Measurements from ENCODE around the gene UBXN7.
"Not testable (repeated sequence)": the region's sequence is repeated elsewhere in the genome, so short reads cannot be mapped to it uniquely, and the experiment has no call there.

The UBXN7 gene

DNA sequence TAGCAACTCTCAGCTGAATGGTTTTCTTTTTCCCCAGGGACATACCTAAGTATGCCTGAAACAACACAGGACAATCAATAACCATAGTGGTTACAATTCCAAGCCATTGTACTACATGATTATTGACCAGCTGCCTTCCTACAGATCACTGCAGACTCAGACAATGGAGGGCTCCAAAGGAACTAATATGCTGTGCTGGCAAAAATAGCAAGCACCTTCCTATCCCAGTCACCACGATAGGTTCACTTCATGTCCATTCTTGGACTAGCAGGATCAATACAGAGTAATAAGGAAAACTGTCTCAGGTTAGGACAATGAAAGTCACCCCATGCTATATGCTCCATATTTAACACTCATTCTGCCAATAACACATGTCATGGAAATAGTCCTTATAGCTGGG, 76.6 kb downstream of the UBXN7 start:
- DNase-seq (ENCODE audit: low spot score): no peak

GRCh38 chr3:196354132-196354531, 78.1 kb downstream of the UBXN7 start:
- DNase-seq (ENCODE audit: low spot score): no peak

- no peak for DNase-seq (ENCODE audit: low spot score)
Measured at GRCh38 chr3:196351541-196351940, 80.7 kb downstream of the UBXN7 start.

GRCh38 chr3:196350067-196350466, 82.2 kb downstream of the UBXN7 start:
- DNase-seq (ENCODE audit: low spot score): no peak

DNA sequence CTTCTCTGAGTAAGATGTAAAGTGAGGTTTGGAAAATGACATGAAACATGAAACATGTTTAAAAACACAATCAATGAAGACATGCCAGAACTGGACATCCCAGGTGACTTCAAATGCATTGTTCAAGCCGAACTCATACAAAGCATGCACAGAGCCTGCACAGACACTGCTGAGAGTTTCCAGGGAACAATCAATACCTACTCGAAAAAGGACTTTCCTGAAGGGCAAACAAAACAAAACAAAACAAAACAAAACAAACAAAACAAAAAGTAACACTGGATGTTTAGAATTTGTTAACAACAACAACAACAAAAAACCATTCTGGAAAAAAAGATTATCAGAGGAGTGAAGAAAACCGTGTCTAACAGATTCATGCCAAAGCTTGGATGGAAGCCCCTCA, 83.5 kb downstream of the UBXN7 start:
- DNase-seq (ENCODE audit: low spot score): no peak

DNA sequence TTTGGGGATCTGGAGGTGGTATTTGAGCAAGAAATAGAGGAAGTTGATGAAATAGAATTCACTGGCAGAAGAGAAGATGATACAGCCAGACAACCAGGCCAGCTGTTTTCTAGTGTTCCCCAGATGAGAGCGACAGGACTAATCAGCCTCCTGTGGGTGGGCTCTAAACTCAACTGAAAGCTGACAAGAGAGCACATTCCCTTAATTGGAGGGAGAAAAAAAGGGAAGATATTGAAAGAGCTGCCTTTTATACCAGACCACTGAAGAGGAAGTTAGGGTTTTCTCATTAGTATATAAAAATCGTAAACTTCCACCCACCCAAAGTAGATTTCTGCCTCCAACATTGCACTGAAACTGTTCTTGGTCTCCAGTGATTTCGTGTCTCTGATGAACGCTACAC, 87.6 kb downstream of the UBXN7 start:
- DNase-seq (ENCODE audit: low spot score): peak; percentile 10

DNA sequence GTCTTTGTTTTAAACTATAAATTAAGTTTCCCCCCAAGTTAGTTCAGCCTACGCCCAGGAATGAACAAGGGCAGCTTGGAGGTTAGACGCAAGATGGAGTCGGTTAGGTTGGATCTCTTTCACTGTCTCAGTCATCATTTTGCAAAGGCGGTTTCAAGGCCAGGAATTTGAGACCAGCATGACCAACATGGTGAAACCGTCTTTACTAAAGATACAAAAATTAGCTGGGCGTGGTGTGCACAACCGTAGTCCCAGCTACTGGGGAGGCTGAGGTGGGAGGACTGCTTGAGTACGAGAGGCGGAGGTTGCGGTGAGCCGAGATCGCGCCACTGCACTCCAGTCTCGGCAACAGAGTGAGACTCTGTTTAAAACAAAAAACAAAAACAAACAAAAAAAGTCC, 88.3 kb downstream of the UBXN7 start:
- DNase-seq (ENCODE audit: low spot score): not testable (repeated sequence)

GRCh38 chr3:196341137-196341536, 91.1 kb downstream of the UBXN7 start:
- DNase-seq (ENCODE audit: low spot score): no peak

DNA sequence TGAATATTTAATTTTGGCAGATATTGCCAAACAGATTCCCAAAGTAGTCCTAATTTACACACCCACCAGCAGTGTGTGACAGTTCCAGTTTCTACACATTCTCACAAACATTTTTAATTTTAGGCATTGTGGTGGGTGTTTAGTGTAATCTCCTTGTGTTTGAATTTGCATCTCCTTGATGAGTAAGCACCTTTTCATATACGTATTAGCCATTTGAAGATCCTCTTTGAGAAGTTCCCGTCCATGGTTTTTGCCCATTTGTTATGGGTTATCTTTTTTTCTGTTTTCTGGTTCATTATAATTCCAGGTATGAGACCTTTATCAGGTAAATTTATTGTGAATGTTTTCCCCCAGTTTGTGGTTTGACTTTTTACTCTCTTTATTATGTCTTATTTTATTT, 91.8 kb downstream of the UBXN7 start:
- no peak for DNase-seq (ENCODE audit: low spot score)

DNA sequence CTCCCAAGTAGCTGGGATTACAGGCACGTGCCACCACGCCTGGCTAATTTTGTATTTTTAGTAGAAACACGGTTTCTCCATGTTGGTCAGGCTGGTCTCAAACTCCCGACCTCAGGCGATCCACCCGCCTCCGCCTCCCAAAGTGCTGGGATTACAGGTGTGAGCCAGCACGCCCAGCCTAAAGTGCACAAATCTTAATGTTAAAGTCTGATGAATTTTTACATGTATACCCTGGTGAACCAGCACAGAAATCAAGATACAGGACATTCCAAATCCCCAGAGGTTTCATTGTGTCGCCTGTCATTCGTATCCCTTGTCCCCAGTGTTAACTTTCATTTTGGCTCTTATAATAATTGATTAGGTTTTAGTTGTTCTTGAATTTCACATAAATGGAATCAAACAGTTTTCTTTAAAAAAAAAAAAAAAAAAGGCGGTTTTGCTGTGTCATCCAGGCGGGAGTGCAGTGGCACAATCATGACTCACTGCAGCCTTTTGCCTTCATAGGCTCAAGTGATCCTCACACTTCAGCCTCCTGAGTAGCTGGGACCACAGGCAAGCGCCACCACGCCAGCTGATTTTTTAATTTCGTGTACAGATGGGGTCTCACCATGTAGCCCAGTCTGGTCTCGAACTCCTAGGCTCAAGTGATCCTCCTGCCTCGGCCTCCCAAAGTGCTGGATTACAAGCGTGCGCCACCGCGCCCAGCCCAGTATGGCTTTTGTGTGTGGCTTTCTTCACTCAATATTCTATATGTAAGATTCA, 92.6 kb downstream of the UBXN7 start:
- DNase-seq (ENCODE audit: low spot score): no peak

GRCh38 chr3:196339044-196339443, 93.2 kb downstream of the UBXN7 start:
- DNase-seq (ENCODE audit: low spot score): no peak

- no peak for DNase-seq (ENCODE audit: low spot score)
Measured at GRCh38 chr3:196336319-196337145, 95.7 kb downstream of the UBXN7 start.

DNA sequence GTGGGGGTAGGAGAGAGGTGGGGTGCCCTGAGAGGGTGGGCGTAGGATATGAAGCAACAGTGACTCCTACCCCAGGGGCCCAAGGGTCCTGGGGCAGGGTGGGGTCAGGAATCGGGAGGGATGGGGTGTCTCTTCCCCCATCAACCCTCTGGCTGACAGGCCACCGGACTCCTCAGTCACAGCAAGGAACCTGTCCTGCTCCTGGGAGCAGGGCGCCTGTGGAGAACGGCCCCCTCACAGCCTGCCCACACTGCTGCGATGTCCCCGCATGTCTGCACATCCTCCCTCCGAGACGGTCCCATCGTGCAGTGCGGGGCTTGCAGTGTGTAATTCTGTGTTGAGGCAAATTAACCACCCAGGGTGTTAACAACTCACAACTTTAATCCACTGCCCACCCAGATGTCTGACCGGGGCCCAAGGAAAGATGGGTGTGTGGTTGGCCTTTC, 96.7 kb downstream of the UBXN7 start:
- no peak for DNase-seq (ENCODE audit: low spot score)

- DNase-seq (ENCODE audit: low spot score): no peak
Measured at GRCh38 chr3:196334982-196335381, 97.2 kb downstream of the UBXN7 start.

DNA sequence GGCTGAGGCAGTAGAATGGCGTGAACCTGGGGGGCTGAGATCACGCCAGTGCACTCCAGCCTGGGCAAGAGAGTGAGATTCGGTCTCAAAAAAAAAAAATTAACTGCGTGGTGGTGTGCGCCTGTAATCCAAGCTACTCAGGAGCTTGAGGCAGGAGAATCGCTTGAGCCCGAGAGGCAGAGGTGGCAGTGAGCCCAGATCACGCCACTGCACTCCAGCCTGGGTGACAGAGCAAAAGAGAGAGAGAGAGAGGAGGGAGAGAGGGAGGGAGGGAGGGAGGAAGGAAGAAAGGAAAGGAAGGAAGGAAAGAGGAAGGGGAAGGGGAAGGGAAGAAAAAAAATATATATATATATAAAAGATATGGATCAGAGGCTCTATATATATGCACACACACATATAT, 100.1 kb downstream of the UBXN7 start:
- no peak for DNase-seq (ENCODE audit: low spot score)

DNA sequence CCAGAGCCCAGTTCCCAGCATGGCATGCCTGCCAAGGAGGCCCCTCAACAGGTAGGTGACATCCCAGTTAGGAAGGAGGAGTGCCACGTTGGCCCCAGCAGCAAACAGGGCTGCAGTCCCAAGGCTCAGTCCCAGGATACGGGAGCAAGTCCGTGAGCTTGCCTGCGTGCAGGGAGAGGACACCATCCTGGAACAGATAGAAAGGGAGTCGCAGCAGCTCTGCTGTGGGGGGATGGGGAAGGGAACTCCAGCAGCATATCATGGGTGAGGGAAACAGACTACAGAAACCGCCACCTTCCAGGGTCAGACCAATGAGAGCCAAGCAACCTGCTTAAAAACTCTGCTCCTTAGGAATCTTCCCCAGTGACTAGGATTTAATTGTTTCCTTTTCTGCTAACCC, 104.8 kb downstream of the UBXN7 start:
- no peak for DNase-seq (ENCODE audit: low spot score)

DNA sequence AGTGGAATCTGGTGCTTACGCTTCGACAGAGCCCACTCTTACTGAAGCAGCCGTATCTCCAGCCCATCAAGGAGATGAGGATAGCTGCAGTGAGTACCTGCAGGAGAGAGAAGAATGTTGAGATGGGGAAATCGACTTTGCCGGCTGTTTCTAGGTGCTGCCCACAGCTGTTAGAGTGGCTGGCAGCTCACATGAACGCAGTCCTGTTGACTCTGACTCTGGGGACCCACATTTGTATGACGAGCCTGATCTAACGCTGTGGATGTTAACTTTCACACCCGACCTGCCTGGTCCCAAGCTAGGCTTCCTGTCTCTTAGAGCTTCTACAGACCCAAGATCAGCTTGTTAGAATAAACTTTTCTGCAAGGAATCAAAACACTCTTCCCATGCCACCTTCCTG, 105.3 kb downstream of the UBXN7 start:
- no peak for DNase-seq (ENCODE audit: low spot score)

GRCh38 chr3:196323691-196324090, 108.5 kb downstream of the UBXN7 start:
- no peak for DNase-seq (ENCODE audit: low spot score)

- DNase-seq (ENCODE audit: low spot score): no peak
Measured at GRCh38 chr3:196323016-196323415, 109.2 kb downstream of the UBXN7 start.

GRCh38 chr3:196321162-196321561, 111.1 kb downstream of the UBXN7 start:
- no peak for DNase-seq (ENCODE audit: low spot score)

DNA sequence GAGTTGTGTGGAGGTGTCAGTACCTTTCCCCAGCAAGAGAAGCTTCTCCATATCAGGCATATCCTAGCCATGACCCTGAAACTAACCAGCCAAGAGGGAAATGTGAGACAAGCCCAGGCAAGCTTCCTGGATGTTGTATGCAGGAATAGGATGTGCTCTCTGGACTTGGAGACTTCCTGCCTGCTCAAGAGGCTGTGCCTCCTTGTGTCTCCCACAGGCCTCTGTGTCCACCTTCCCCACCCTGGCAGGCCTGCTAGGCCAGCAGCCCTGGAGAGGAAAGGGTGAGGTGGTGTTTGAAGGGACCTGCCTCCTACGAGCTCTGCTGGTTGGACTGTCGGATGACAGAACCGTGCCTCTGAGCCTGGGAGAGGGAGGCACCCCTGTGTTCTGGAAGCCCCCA, 112.1 kb downstream of the UBXN7 start:
- no peak for DNase-seq (ENCODE audit: low spot score)

DNA sequence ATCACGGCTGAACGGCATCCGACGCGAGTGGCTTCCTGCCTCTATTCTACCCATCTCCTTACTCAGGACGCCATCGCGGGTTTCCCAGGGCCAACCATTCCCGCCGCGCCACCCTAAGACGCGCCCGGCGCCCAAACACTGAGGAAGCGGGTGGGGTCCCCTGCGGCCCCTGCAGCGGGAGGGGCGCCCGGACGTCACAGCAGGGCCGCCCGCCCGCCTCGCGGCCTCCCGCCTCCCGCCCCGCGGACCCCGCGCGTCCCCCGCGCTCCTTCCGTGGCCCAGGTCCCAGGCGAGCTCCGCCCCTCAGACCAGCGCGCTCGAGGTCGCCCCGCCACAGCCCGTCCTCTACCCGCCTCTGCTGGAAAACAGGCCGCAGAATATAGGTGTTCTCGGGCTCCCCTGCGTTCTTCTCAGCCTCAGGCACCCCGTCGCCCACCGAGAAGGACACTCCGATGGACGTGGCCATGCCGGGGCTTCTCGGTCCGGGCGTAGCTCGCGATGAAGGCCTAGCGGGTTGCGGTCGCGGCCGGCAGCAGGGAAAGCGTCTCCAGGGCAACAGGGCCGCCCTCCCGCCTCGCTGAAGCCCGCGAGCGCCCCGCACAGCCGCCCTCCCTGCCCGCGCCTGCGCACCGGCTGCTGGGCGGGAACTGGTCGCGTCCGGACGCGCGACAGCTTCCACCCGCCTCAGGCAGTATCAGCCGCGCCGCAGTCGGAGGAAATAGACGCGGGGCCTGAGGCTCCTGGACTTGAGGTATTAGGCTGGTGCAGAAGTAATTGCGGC, 114.3 kb downstream of the UBXN7 start, which contains the start of gene DYNLT2B:
TSS of gene DYNLT2B (minus strand) at position 554 of the 781 bp plus-strand sequence. CDS start at position 466, 88 bp downstream.
- peak; percentile 90 for DNase-seq (ENCODE audit: low spot score)

Measured in globus pallidus (tissue), 1 donor.